Measurements from ENCODE around the gene CAMKMT.

GRCh38 chr2:44321360-44321759 is 40.4 kb upstream of the CAMKMT start:
- no peak for TF ChIP-seq EZH2 (IDR thresholded peaks at IDR 0.05; ENCODE audit: low read depth, unreplicated experiment)
- no peak for TF ChIP-seq CREB1 (CRISPR knock-in tag; IDR thresholded peaks at IDR 0.05; ENCODE audit: low read depth)
- no peak for TF ChIP-seq CTCF (conservative IDR thresholded peaks at IDR 0.05; ENCODE audit: low read depth in 2 of 2)
- TF ChIP-seq ETS1 (IDR thresholded peaks at IDR 0.05), result no peak
- TF ChIP-seq EZH2phosphoT487 (IDR thresholded peaks at IDR 0.05; ENCODE audit: unreplicated experiment), result no peak
- TF ChIP-seq POLR2AphosphoS5 (IDR thresholded peaks at IDR 0.05; ENCODE audit: low read depth), result no peak
- TF ChIP-seq REST (IDR thresholded peaks at IDR 0.05; ENCODE audit: unreplicated experiment), result no peak
- no peak for TF ChIP-seq JUNB (IDR thresholded peaks at IDR 0.05; ENCODE audit: unreplicated experiment)
- no peak for TF ChIP-seq ZNF462 (CRISPR knock-in tag; IDR thresholded peaks at IDR 0.05)
- TF ChIP-seq STAT1 (IDR thresholded peaks at IDR 0.05; ENCODE audit: unreplicated experiment), result no peak

All from GM23338 (cell line).